Subcutaneous abdominal adipose tissue (tissue), 5 donors: ENCODE data around the gene TBX21.
"Not testable (repeated sequence)": the region's sequence is repeated elsewhere in the genome, so short reads cannot be mapped to it uniquely, and the experiment has no call there.

ENCODE experiments used
- H3K27ac ChIP-seq: one replicate; pipeline ENCODE4 v1.7.0; 2013; ENCODE audit warnings: low read depth, mild to moderate bottlenecking, inconsistent platforms, low read length, moderate library complexity
- H3K27me3 ChIP-seq, 5 donors: one replicate each; pipeline ENCODE4 v1.7.0; 2013; ENCODE audit warnings: low read length in 5 of 5, inconsistent platforms in 1 of 5; ENCODE audit not compliant: control insufficient read depth in 5 of 5, insufficient read depth in 4 of 5
- H3K36me3 ChIP-seq, 5 donors: one replicate each; pipeline ENCODE4 v1.7.0; 2013; ENCODE audit warnings: low read length in 5 of 5; ENCODE audit not compliant: control insufficient read depth in 5 of 5, insufficient read depth in 5 of 5
- H3K4me1 ChIP-seq, 5 donors: one replicate each; pipeline ENCODE4 v1.7.0; 2013; ENCODE audit warnings: low read length in 5 of 5, mild to moderate bottlenecking in 3 of 5, moderate library complexity in 1 of 5; ENCODE audit not compliant: control insufficient read depth in 5 of 5, insufficient read depth in 5 of 5
- H3K4me3 ChIP-seq, 5 donors: one replicate each; pipeline ENCODE4 v1.7.0; 2013; ENCODE audit warnings: low read length in 5 of 5, low read depth in 1 of 5
- H3K9ac ChIP-seq, 5 donors: one replicate each; pipeline ENCODE4 v1.7.0; 2013; ENCODE audit warnings: low read length in 5 of 5, mild to moderate bottlenecking in 4 of 5, moderate library complexity in 3 of 5
- H3K9me3 ChIP-seq, 5 donors: one replicate each; pipeline ENCODE4 v1.7.0; 2013; ENCODE audit warnings: low read length in 5 of 5; ENCODE audit not compliant: control insufficient read depth in 5 of 5
- donor health status: healthy.
- donor health status: healthy.
- donor health status: healthy.
- donor health status: healthy.
- donor health status: healthy.

TBX21 gene

DNA sequence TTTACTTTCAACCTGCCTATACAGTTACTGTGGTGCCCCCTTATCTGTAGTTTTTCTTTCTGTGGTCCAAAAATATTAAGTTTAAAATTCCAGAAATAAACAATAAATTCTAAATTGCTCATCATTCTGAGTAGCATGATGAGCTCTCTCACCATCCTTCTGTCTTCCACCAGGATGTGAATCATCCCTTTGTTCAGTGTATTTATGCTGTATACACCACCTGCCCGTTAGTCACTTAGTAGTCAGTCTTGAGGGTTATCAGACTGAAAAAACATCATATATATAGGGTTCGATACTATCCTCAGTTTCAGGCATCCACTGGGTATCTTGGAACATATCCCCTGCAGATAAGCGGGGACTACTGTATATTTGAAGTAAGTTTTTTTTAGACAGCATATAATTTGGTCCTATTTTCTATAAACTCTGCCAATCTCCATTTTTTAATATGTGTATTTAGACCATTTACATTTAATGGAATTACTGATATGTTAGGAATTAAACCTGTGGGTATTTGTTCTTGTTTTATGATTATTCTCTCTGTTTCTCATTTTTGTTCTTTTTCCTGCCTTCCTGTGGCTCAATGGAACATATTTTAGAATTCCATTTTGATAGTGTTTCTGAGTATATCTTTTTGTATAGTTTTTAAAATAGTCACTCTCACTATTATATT, 31.0 kb downstream of the TBX21 start:
- H3K27ac ChIP-seq: no peak overlapping the region
- no peaks in the 10 kb centered on the region for H3K4me1 ChIP-seq
- no peak overlapping the region for H3K4me3 ChIP-seq
- H3K9me3 ChIP-seq: peaks cover 2 to 26% (median 17%) of the 10 kb centered on the region in 5 donors
- H3K9ac ChIP-seq: no peak overlapping the region
- H3K27me3 ChIP-seq: peaks cover 0 to 3% (median 0%) of the 10 kb centered on the region in 5 donors
- no peaks in the 10 kb centered on the region for H3K36me3 ChIP-seq

DNA sequence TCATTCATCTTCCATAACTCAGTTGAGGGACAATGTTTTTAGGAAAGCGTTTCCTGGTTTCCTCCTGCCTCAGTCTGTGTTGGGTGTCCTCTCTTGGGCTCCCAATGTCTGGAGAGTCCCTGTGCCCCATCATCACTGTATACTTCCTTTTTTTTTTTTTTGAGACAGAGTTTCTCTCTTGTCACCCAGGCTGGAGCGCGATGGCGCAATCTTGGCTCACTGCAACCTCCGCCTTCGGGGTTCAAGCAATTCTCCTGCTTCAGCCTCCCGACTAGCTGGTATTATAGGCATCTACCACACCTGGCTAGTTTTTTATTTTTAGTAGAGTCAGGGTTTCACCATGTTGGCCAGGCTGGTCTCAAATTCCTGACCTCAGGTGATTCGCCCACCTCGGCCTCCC, 40.6 kb downstream of the TBX21 start:
- H3K4me1 ChIP-seq, H3K36me3 ChIP-seq, H3K9ac ChIP-seq, H3K27ac ChIP-seq, H3K4me3 ChIP-seq, H3K9me3 ChIP-seq: not testable (repeated sequence)
- peaks cover 23 to 40% (median 36%) of the 10 kb centered on the region in 5 donors for H3K27me3 ChIP-seq

DNA sequence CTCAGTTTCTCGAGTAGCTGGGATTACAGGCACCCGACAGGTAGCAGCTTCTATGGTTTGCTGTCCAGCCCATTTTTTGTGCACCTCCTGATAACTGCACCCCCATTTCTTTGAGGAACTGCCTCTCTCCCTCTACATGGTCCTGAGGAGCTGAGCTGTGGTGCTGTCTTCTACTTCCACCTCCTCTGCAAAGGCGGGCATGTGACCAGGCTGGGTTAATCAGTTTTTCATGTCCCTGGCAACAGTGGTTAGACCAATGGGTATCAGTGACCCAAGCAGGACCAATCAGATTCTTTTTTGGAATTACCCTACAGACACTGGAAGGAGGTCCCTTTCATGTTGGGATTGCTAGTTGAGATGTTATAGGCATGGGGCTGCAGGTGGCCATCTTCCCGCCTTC, 41.3 kb downstream of the TBX21 start:
- Histone ChIP-seq H3K4me3 (no peak overlapping the region), H3K4me1 (no peaks in the 10 kb centered on the region), H3K27me3 (peaks cover 23 to 40% (median 37%) of the 10 kb centered on the region in 5 donors), H3K9ac (no peak overlapping the region), H3K9me3 (no peaks in the 10 kb centered on the region), H3K27ac (no peak overlapping the region), H3K36me3 (no peaks in the 10 kb centered on the region)

DNA sequence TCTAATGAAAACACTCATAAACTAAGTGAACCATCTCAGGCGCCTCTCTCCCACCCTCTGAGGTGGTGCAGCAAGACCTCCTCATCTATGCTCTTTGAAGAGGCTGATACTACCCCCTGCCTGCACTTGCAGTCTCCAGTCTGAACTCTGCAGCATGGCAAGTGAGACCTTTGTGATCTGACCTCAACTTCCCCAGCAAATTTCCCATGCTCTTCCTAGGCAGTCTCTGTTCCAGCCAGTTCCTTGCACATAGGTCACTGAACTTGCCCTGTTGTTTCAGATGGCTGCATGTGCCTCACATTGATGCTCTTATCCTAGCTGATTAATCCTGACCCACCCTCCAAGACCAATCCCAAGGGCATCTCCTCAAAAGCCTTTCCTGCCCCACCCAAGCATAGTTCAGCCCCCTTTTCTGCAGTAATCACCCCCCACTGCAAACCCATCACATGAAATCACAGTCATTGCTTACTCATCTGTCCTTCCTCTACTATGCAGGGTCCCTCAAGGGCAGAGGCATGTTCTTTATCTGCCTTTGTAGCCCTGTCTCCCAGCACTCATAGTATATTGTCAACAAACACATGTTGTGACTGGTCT, 42.0 kb downstream of the TBX21 start:
- no peaks in the 10 kb centered on the region for H3K36me3 ChIP-seq
- H3K4me3 ChIP-seq: no peak overlapping the region
- no peaks in the 10 kb centered on the region for H3K4me1 ChIP-seq
- H3K9me3 ChIP-seq: no peaks in the 10 kb centered on the region
- peaks cover 23 to 40% (median 37%) of the 10 kb centered on the region in 5 donors for H3K27me3 ChIP-seq
- H3K27ac ChIP-seq: no peak overlapping the region
- H3K9ac ChIP-seq: no peak overlapping the region

GRCh38 chr17:47776330-47777197, 43.5 kb downstream of the TBX21 start:
- H3K36me3 ChIP-seq: no peaks in the 10 kb centered on the region
- H3K9me3 ChIP-seq: no peaks in the 10 kb centered on the region
- H3K4me3 ChIP-seq: no peak overlapping the region
- H3K4me1 ChIP-seq: no peaks in the 10 kb centered on the region
- H3K27ac ChIP-seq: no peak overlapping the region
- H3K27me3 ChIP-seq: peaks cover 26 to 44% (median 40%) of the 10 kb centered on the region in 5 donors
- no peak overlapping the region for H3K9ac ChIP-seq

DNA sequence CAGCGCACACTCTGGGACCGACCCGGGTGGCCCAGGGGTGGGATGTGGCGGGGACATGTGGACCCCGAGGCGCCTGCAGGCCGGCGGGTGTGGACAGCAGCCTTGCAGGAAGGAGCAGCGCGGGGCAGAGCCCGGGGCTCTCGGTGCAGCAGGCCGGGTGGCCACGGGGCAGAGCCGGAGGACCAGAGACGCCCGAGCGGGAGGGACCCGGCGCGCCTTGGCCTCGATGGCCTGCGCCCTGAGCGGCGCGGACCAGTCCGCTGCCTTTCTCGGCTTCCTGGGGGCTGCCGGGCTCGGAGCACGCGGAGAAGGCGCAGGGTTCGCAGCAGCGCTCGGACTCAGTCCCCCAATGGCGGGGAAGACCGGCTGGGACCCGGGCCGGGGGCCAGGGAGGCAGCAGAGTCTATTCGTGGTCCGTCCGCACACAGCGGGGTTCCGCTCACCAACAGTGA, 45.2 kb downstream of the TBX21 start:
- Histone ChIP-seq H3K36me3 (no peaks in the 10 kb centered on the region), H3K9me3 (no peaks in the 10 kb centered on the region), H3K27me3 (peaks cover 27 to 44% (median 40%) of the 10 kb centered on the region in 5 donors), H3K27ac (no peak overlapping the region), H3K4me3 (no peak overlapping the region), H3K4me1 (no peaks in the 10 kb centered on the region), H3K9ac (no peak overlapping the region)

GRCh38 chr17:47781397-47781796, 48.4 kb downstream of the TBX21 start:
- Histone ChIP-seq H3K27me3 (peaks cover 13 to 25% (median 18%) of the 10 kb centered on the region in 5 donors), H3K4me3 (no peak overlapping the region)

GRCh38 chr17:47785538-47786123, 52.6 kb downstream of the TBX21 start:
- H3K4me3 ChIP-seq: no peak overlapping the region
- H3K9me3 ChIP-seq: no peaks in the 10 kb centered on the region
- no peak overlapping the region for H3K9ac ChIP-seq
- peaks cover 0 to 9% (median 8%) of the 10 kb centered on the region in 5 donors for H3K4me1 ChIP-seq
- no peak overlapping the region for H3K27ac ChIP-seq
- no peaks in the 10 kb centered on the region for H3K36me3 ChIP-seq
- peaks cover 7 to 21% (median 16%) of the 10 kb centered on the region in 5 donors for H3K27me3 ChIP-seq

More at GRCh38 chr17:47781397-47781796, 48.4 kb downstream of the TBX21 start:
- no peaks in the 10 kb centered on the region for H3K9me3 ChIP-seq
- H3K9ac ChIP-seq: no peak overlapping the region
- no peaks in the 10 kb centered on the region for H3K36me3 ChIP-seq
- H3K27ac ChIP-seq: no peak overlapping the region
- H3K4me1 ChIP-seq: no peaks in the 10 kb centered on the region

DNA sequence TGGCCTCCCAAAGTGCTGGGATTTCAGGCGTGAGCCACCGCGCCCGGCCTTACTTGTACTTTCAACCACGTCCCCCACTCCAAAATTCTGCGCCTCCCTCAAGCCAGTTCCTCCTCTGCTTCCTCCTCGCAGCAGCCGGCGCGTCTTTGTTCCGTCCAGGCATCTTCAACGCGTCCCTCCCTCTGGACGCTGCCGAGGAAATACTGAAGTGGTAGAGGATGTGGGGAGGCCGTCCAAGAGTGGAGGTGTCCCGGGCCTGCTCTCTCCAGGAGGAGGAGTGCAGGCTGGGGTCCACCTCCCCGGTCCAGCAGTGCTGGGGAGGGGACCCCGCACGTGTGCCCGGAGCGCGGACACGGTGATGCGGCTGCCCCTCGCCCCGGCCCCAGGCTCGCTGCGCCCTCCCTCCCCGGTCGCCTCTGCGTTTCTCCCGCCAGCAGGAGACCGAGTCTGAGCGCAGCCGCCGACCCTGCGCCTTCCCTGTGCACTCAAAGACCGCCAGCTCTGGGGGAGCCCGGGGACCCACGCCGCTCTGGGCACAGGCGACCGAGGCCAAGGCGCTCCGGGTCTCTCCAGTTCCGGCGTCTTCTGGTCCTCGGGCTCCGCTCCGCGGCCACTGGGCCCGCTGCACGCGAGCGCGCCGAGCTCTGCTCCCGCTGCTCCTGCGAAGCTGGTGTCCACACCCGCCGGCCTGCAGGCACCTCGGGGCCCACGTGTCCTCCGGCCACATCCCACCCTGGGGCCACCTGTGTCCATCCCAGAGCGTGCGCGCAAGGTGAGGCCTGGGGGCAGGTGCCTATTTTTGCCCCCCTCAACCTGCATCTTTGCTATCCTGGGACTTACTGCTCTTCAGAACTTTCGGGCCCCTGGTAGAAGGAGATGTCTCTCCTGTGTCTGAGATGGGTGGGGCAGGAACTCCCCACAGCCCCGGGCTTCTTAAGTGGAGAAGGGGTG, 56.9 kb downstream of the TBX21 start:
- Histone ChIP-seq H3K27me3 (peaks cover 14 to 51% (median 23%) of the 10 kb centered on the region in 5 donors), H3K4me3 (peak overlapping the region in 4 of 5 donors; percentile 32 to 57 (median 48)), H3K4me1 (peaks cover 0 to 9% (median 8%) of the 10 kb centered on the region in 5 donors), H3K27ac (no peak overlapping the region), H3K9me3 (no peaks in the 10 kb centered on the region), H3K9ac (peak overlapping the region in 1 of 5 donors; percentile 25), H3K36me3 (no peaks in the 10 kb centered on the region)
